HG03469 (cell line): ENCODE data around the gene C1orf53.
"Not testable (repeated sequence)": the region's sequence is repeated elsewhere in the genome, so short reads cannot be mapped to it uniquely, and the experiment has no call there.

ENCODE experiments used
- ATAC-seq: cut with Tn5 transposase; IDR thresholded peaks from one replicate; pipeline ENCODE4 v1.9.1; 2021; ENCODE audit warnings: mild to moderate bottlenecking, moderate library complexity, moderate number of reproducible peaks; ENCODE audit not compliant: unreplicated experiment

C1orf53 gene

GRCh38 chr1:197920414-197921117 lies 18.1 kb downstream of the C1orf53 start:
- no peak for ATAC-seq

GRCh38 chr1:197921235-197922069 lies 19.0 kb downstream of the C1orf53 start:
- no peak for ATAC-seq

GRCh38 chr1:197922070-197922390 lies 19.6 kb downstream of the C1orf53 start:
- no peak for ATAC-seq

- ATAC-seq, result no peak
These were observed 20.6 kb downstream of the C1orf53 start for GRCh38 chr1:197923038-197923437.

GRCh38 chr1:197924516-197925123 lies 22.2 kb downstream of the C1orf53 start:
- ATAC-seq, result peak; percentile 76

- no peak for ATAC-seq
These were observed 25.7 kb downstream of the C1orf53 start for GRCh38 chr1:197927908-197928665.

- peak; percentile 42 for ATAC-seq
These were observed 26.5 kb downstream of the C1orf53 start for GRCh38 chr1:197928849-197929336.

GRCh38 chr1:197933016-197933415 lies 30.6 kb downstream of the C1orf53 start:
- no peak for ATAC-seq

GRCh38 chr1:197933647-197934046 lies 31.2 kb downstream of the C1orf53 start:
- ATAC-seq, result no peak

GRCh38 chr1:197937381-197937780 lies 35.0 kb downstream of the C1orf53 start:
- ATAC-seq, result no peak

GRCh38 chr1:197937892-197938291 lies 35.5 kb downstream of the C1orf53 start:
- ATAC-seq, result no peak

- not testable (repeated sequence) for ATAC-seq
These were observed 36.9 kb downstream of the C1orf53 start for GRCh38 chr1:197939159-197939980.

- ATAC-seq, result no peak
These were observed 39.6 kb downstream of the C1orf53 start for GRCh38 chr1:197942042-197942441.

- ATAC-seq, result no peak
These were observed 42.1 kb downstream of the C1orf53 start for GRCh38 chr1:197944485-197944884.

GRCh38 chr1:197948926-197949899 lies 46.8 kb downstream of the C1orf53 start:
- no peak for ATAC-seq

GRCh38 chr1:197951089-197951488 lies 48.7 kb downstream of the C1orf53 start:
- ATAC-seq, result no peak

GRCh38 chr1:197951617-197952175 lies 49.3 kb downstream of the C1orf53 start:
- ATAC-seq, result no peak

- not testable (repeated sequence) for ATAC-seq
These were observed 51.0 kb downstream of the C1orf53 start for GRCh38 chr1:197953472-197953871.
